HUDEP-2 (cell line): ENCODE data around the gene TCEAL8.

Experiments
- DNase-seq, 76 experiments: peaks; one replicate each; lab custom pipeline; 2025; ENCODE audit not compliant: unreplicated experiment in 76 of 76; lab: John Stamatoyannopoulos, UW

Gene TCEAL8

DNA sequence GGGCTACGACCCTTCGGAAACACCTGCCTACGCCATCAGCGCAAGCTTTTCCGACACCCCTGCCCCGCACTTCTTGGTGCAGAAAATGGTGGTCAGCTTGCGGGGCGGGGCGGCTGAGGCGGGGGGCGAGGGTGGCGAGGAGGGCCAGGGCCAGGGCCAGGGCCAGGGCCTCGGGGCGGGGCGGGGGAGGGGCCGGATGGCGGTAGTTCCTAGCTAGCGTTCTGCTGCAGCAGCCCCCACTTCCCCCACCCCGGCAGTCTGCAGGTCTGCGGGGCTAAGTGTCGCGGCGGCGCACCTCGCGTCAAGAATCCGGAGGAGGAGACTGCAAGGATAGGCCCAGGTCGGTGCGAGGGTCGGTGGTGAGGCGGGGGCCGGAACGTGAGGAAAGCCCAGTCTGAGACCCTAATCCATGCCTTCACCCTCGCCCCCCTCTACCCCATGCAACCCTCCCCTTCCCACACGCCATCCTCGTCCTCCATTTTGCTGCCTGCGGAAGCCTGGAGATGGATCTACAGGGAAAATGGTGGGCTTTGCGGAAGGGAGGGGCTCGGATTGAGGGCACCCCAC lies 39.4 kb downstream of the TCEAL8 start:
- DNase-seq = peak in 14 of 76 experiments; percentile 0 to 20 (median 3)

DNA sequence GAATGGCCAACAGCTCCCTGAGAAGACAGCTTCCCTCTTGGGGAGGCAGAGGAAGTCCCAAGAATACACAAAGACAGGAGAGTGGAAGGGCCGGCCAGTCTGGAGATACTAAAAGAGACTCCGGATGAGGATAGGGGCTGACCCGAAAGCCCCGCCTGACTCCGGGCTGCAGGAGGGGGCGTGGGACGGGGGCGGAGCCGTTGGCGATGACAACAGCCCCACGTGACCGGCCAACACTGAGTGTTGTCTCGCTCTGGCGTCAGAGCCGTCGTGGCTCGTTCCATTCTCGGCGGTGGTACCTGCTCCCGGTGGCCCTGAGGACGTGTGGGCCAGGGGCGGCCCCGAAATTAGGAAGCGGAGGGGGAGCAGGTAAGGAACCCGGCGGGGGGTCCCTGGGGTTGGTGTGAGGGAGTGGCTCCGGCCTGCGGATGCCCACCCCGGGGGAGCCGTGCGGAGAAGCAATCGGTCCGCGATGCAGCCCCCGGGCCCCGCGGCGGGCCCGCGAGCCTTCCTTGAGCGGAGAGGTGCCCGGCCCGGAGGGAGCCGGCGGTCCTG lies 40.0 kb downstream of the TCEAL8 start, which contains the start of gene BEX4:
TSS of gene BEX4 (plus strand) at position 239 of the 555 bp plus-strand sequence. CDS start 1,046 bp downstream, outside the sequence.
- DNase-seq = peak in 70 of 76 experiments; percentile 2 to 75 (median 57)

DNA sequence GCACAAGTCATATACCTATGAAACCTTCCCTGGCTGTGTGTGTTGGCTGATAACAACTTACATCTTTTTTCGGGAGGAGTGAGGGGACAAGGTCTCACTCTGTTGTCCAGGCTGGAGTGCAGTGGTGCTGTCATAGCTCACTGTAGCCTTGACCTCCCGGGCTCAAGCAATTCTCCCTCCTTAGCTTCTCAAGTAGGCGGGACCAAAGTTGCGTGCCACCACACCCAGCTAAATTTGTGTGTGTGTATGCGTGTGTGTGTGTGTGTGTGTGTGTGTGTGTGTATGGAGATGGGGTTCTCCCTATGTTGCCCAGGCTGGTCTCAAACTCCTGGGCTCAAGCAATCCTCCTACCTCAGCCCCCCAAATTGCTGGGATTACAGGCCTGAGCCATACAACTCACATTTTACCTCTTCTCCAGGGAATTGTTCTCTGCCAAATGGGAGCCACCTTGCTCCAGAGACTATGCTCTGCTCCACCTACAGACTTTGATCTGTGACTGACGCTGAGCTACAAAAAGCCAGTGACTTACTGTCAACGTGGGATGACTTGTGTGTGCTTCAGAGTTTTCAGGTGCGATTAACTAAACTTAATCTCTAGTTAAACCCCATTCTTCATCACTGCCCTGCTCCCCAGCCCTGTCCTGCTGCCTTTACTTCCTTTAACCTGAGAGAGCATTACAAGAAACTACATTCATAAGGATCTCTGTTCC lies 42.1 kb downstream of the TCEAL8 start:
- DNase-seq = peak in 23 of 76 experiments; percentile 0 to 12 (median 2)

DNA sequence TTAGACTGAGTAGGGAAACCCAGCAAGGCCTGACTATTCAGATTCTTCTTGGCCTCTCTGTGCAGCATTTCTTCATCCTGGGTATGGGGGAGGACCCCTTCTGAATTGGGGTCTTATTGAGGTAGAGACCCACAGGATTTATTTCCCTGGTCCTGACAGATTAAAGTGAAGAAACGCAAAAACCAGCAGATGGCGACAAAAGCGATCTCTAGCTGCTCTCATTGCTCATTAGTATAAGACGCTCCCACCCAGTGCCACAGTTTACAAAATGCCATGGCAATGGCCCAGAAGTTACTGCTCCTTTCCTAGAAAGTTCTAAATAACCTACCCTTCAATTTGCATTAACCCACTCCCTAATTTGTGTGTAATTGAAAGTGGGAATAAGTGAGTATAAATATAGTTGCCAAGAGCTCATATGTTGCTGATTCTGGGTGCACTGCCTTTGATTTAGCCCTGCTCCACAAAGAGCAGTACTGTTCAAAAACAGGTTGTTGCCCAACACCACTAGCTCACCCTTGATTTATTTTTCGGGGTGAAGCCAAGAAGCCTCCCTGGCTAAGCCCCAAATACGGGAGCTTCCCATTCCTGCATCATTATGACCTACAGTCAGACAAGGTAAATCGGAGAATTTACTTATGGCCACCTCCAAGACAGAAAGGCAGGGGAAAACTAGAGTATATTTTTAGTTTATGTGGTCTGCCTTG lies 43.8 kb downstream of the TCEAL8 start:
- DNase-seq = peak in 37 of 76 experiments; percentile 0 to 35 (median 4)

DNA sequence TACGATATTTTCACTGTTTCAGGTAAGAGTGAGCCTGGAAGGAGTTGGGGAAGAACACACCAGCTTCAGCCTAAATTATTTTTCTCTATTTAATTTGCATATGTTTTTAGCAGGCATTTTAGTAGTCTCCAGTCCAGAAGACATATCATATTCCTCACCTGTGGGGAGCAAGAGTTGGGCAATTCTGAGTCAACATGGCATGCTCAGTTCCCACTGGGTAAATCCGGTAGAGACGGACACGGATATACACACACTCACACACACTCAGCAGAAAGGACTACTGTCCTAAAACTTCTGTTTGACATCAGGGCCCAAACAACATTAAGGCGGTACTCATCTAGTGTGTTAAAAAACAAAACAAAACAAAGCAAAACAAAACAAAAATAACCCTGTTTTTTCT lies 44.9 kb downstream of the TCEAL8 start:
- no peak for DNase-seq
